HepG2 (cell line): ENCODE results near the gene CRYZL1. TPM values are rescaled to one million over a fixed set of nuclear protein-coding genes. Genes with fewer than 3 reads are reported as not detected.

Experiments used
- ATAC-seq: fragments of 200-7000 bp; cut with Tn5 transposase; 3 replicates; pipeline ENCODE4 v1.9.1; 2020; ENCODE audit warnings: mild to moderate bottlenecking, moderate library complexity
- BruUV-seq: library from RNA; stranded (reverse); fragments of 400-500 nt; replicated peaks from 2 replicates; lab custom pipeline; 2021; lab: Mats Ljungman, UMichigan
- CTCF ChIA-PET: fragments of 300-600 bp; formaldehyde crosslinking; extraction: SDS; loops from one replicate; lab custom pipeline; 2021; ENCODE audit warnings: low total read pairs, inconsistent platforms, low intra/inter-chr PET ratio; lab: Yijun Ruan, JAX
- POLR2A ChIA-PET: fragments of 350-600 bp; sonication (Branson Sonifier 250); formaldehyde crosslinking; loops from one replicate; lab custom pipeline; 2020; ENCODE audit warnings: antibody characterized with exemption, inconsistent platforms; lab: Yijun Ruan, JAX
- DNase-seq: peaks from one replicate; pipeline ENCODE4 v3.0.0-alpha.2; 2015; ENCODE audit warnings: low spot score
- FAIRE-seq: peaks from 3 replicates; lab custom pipeline; 2011; peaks lifted over from hg19 to GRCh38; lab: Jason Lieb, UNC
- H2AFZ ChIP-seq: one replicate; pipeline ENCODE4 v1.6.1; 2011; ENCODE audit warnings: low read length, inconsistent platforms
- H3K27ac ChIP-seq: fragments of 300-600 bp; 3 replicates; pipeline ENCODE4 v1.8.0; 2011; ENCODE audit warnings: mixed run types, mild to moderate bottlenecking, mixed read lengths, low read length, inconsistent platforms; ENCODE audit not compliant: insufficient read depth; ENCODE audit errors: extremely low read length
- H3K27me3 ChIP-seq, 2 experiments: fragments of 200-600 bp in 1 of 2; 2 replicates in 1 of 2; 3 replicates in 1 of 2; pipeline versions ENCODE4 v1.6.0 to v1.8.0; 2011; ENCODE audit warnings: low read length in 2 of 2, mild to moderate bottlenecking in 2 of 2, moderate library complexity in 2 of 2, inconsistent platforms in 1 of 2; ENCODE audit not compliant: insufficient read depth in 2 of 2, control insufficient read depth in 1 of 2
- H3K36me3 ChIP-seq, 2 experiments: fragments of 200-600 bp in 1 of 2; replicated peaks in 1 of 2; 2 replicates in 1 of 2; 3 replicates in 1 of 2; pipeline versions ENCODE4 v1.5.1 to v1.8.0; 2011; ENCODE audit warnings: low read length in 2 of 2, inconsistent platforms in 1 of 2; ENCODE audit not compliant: insufficient read depth in 2 of 2, control insufficient read depth in 1 of 2
- H3K4me1 ChIP-seq: 2 replicates; pipeline ENCODE4 v1.5.1; 2012; ENCODE audit warnings: low read length, inconsistent platforms; ENCODE audit not compliant: insufficient read depth
- H3K4me2 ChIP-seq: 2 replicates; pipeline ENCODE4 v1.6.0; 2011; ENCODE audit warnings: low read depth, low read length, inconsistent platforms
- H3K4me3 ChIP-seq, 3 experiments: fragments of 200-600 bp in 1 of 3; sonication (generic), shearing (Covaris generic) in 1 of 3; replicated peaks in 1 of 3; 2 replicates each; pipeline ENCODE4 v1.5.1; 2011 to 2016; ENCODE audit warnings: low read length in 3 of 3, inconsistent platforms in 2 of 3, low read depth in 2 of 3, mild to moderate bottlenecking in 2 of 3, control low read depth in 1 of 3, mixed read lengths in 1 of 3; ENCODE audit not compliant: insufficient read depth in 1 of 3
- H3K79me2 ChIP-seq: one replicate; pipeline ENCODE4 v1.6.1; 2011; ENCODE audit warnings: low read length, inconsistent platforms; ENCODE audit not compliant: insufficient read depth
- H3K9ac ChIP-seq: 2 replicates; pipeline ENCODE4 v1.6.0; 2011; ENCODE audit warnings: mild to moderate bottlenecking, low read depth, low read length, inconsistent platforms; ENCODE audit not compliant: insufficient read depth
- H3K9me3 ChIP-seq: 2 replicates; pipeline ENCODE4 v1.5.1; 2012; ENCODE audit warnings: mild to moderate bottlenecking, low read length
- H4K20me1 ChIP-seq: 2 replicates; pipeline ENCODE4 v1.6.0; 2011; ENCODE audit warnings: inconsistent platforms, mild to moderate bottlenecking, low read length, moderate library complexity; ENCODE audit not compliant: insufficient read depth
- EP300 ChIP-seq, 3 experiments: sonication (generic) in 1 of 3; formaldehyde crosslinking in 1 of 3; IDR thresholded peaks; 2 replicates each; pipeline versions ENCODE4 v1.5.1 to v1.6.1; 2011 to 2020; ENCODE audit warnings: low read depth in 2 of 3, low read length in 2 of 3, borderline replicate concordance in 1 of 3, improper control_type of control experiment in 1 of 3, mild to moderate bottlenecking in 1 of 3, missing genetic modification reagents in 1 of 3, moderate library complexity in 1 of 3
- FOSL2 ChIP-seq: sonication (generic); formaldehyde crosslinking; IDR thresholded peaks from 2 replicates; pipeline ENCODE4 v1.4.0; 2020; ENCODE audit warnings: missing genetic modification reagents
- FOXJ3 ChIP-seq: sonication (generic); formaldehyde crosslinking; IDR thresholded peaks from 2 replicates; pipeline ENCODE4 v1.4.0; 2020; ENCODE audit warnings: missing genetic modification reagents, mild to moderate bottlenecking, borderline replicate concordance
- GMEB1 ChIP-seq: sonication (generic); formaldehyde crosslinking; IDR thresholded peaks from 2 replicates; pipeline ENCODE4 v1.5.1; 2020; ENCODE audit warnings: missing genetic modification reagents, mild to moderate bottlenecking, borderline replicate concordance
- HMG20A ChIP-seq: IDR thresholded peaks from 2 replicates; pipeline ENCODE4 v1.6.1; 2016; ENCODE audit warnings: borderline replicate concordance
- HOXA5 ChIP-seq: sonication (generic); formaldehyde crosslinking; IDR thresholded peaks from 2 replicates; pipeline ENCODE4 v1.4.0; 2020; ENCODE audit warnings: missing genetic modification reagents
- NFYC ChIP-seq: IDR thresholded peaks from 2 replicates; pipeline ENCODE4 v1.6.1; 2016; ENCODE audit warnings: missing genetic modification reagents, missing compliant biosample characterization
- POLR2AphosphoS5 ChIP-seq: IDR thresholded peaks from 2 replicates; pipeline ENCODE4 v1.6.1; 2012; ENCODE audit warnings: low read depth, low read length
- PREB ChIP-seq: sonication (generic); formaldehyde crosslinking; IDR thresholded peaks from 2 replicates; pipeline ENCODE4 v1.4.0; 2020; ENCODE audit warnings: missing genetic modification reagents
- SETDB1 ChIP-seq: sonication (generic); formaldehyde crosslinking; IDR thresholded peaks from 2 replicates; pipeline ENCODE4 v1.5.1; 2020; ENCODE audit warnings: missing genetic modification reagents, mild to moderate bottlenecking, borderline replicate concordance
- TEF ChIP-seq: sonication (generic); formaldehyde crosslinking; IDR thresholded peaks from 2 replicates; pipeline ENCODE4 v1.5.0; 2020; ENCODE audit warnings: missing genetic modification reagents
- ZNF160 ChIP-seq: sonication (generic); formaldehyde crosslinking; IDR thresholded peaks from 2 replicates; pipeline ENCODE4 v1.8.0; 2022; ENCODE audit warnings: mild to moderate bottlenecking, inconsistent platforms, missing genetic modification reagents
- ZNF281 ChIP-seq: sonication (generic); formaldehyde crosslinking; IDR thresholded peaks from 2 replicates; pipeline ENCODE4 v1.4.0; 2020; ENCODE audit warnings: missing genetic modification reagents, borderline replicate concordance
- ZNF530 ChIP-seq: sonication (generic); formaldehyde crosslinking; IDR thresholded peaks from 2 replicates; pipeline ENCODE4 v1.5.0; 2020; ENCODE audit warnings: low read depth, mild to moderate bottlenecking, missing genetic modification reagents
- ZNF576 ChIP-seq: sonication (generic); formaldehyde crosslinking; IDR thresholded peaks from 2 replicates; pipeline ENCODE4 v1.4.0; 2020; ENCODE audit warnings: mild to moderate bottlenecking, missing genetic modification reagents
- ZNF652 ChIP-seq: IDR thresholded peaks from 2 replicates; pipeline ENCODE4 v1.6.1; 2016; ENCODE audit warnings: low read depth, borderline replicate concordance
- ZNF773 ChIP-seq: sonication (generic); formaldehyde crosslinking; IDR thresholded peaks from 2 replicates; pipeline ENCODE4 v1.4.0; 2020; ENCODE audit warnings: missing genetic modification reagents, borderline replicate concordance
- WGBS: methylation state at CpG from one replicate; pipeline ENCODE4 v1.1.6; 2017; ENCODE audit warnings: low lambda C conversion rate; 5-methylcytosine and 5-hydroxymethylcytosine counted together
- in situ Hi-C: cut with HindIII; loops from 2 replicates; pipeline ENCODE4 v1.10.0; 2017; ENCODE audit warnings: low pct_unique_long_range_greater_than_20kb; ENCODE audit not compliant: extremely low pct_ligation_motif_present
- intact Hi-C: fragments of 100-400 bp; cut with micrococcal nuclease; formaldehyde crosslinking; loops from one replicate; pipeline ENCODE4 v1.10.0; 2022; ENCODE audit not compliant: unreplicated experiment
- polyA plus RNA-seq, 8 experiments: library from polyadenylated mRNA; depleted of rRNA in 3 of 8; stranded (reverse) in 7 of 8; unstranded in 1 of 8; fragments of >200 nt; fragmentation: Illumina TruSeq in 4 of 8; extraction: Trizol in 4 of 8; gene quantifications; 2 replicates each; pipeline versions ENCODE4 v1.2.1 to v1.2.3, GENCODE V29; 2011 to 2016; ENCODE audit warnings: low read depth in 4 of 8, missing spikeins in 1 of 8, mixed read lengths in 1 of 8; ENCODE audit not compliant: insufficient read depth in 1 of 8
- total RNA-seq, 5 experiments: library from RNA; depleted of rRNA; stranded (reverse); fragments of >200 nt; fragmentation: Illumina TruSeq; extraction: Trizol; gene quantifications; 2 replicates each; pipeline ENCODE4 v1.2.3, GENCODE V29; 2016; ENCODE audit warnings: low read depth in 1 of 5

The CRYZL1 gene
- total and polyA plus RNA-seq, 2 of the 13 experiments (the other 11 are each of a cell fraction or from before 2014, with no cell fraction given) = 20.3 to 27.7 TPM

GRCh38 chr21:33567914-33568313, 73.6 kb downstream of the CRYZL1 start:
- peaks cover 7 to 30% of the 10 kb centered on the region in 2 experiments for H3K36me3 ChIP-seq
- no peak overlapping the region for H3K4me3 ChIP-seq
- no peaks in the 10 kb centered on the region for H4K20me1 ChIP-seq
- ATAC-seq (no peak), DNase-seq (no peak), FAIRE-seq (no peak)
- H3K4me1 ChIP-seq = peaks cover 40% of the 10 kb centered on the region
- H3K9ac ChIP-seq = no peak overlapping the region
- TF ChIP-seq ZNF160 (CRISPR knock-in tag) = no peak
- no peak for TF ChIP-seq FOXJ3 (CRISPR knock-in tag)
- TF ChIP-seq ZNF530 (CRISPR knock-in tag) = no peak
- TF ChIP-seq ZNF281 (CRISPR knock-in tag) = no peak
- no peak for TF ChIP-seq ZNF773 (CRISPR knock-in tag)
- no peak for TF ChIP-seq SETDB1 (CRISPR knock-in tag)
- TF ChIP-seq HOXA5 (CRISPR knock-in tag) = no peak
- TF ChIP-seq HMG20A (CRISPR knock-in tag) = no peak
- TF ChIP-seq FOSL2 (CRISPR knock-in tag) = no peak
- TF ChIP-seq PREB (CRISPR knock-in tag) = no peak
- TF ChIP-seq EP300 (IDR thresholded peaks at IDR 0.05; ENCODE audit: low read depth in 2 of 2, low read length in 2 of 2) = no peak
- no peak for TF ChIP-seq EP300 (CRISPR knock-in tag; IDR thresholded peaks at IDR 0.05; ENCODE audit: borderline replicate concordance)
- no peak for TF ChIP-seq POLR2AphosphoS5
- no peak for TF ChIP-seq NFYC (CRISPR knock-in tag)
- no peak for TF ChIP-seq TEF (CRISPR knock-in tag)
- no peak for TF ChIP-seq ZNF576 (CRISPR knock-in tag)
- no peak for TF ChIP-seq GMEB1 (CRISPR knock-in tag)
- TF ChIP-seq ZNF652 = no peak
- H3K9me3 ChIP-seq = no peaks in the 10 kb centered on the region
- intact Hi-C loops (no loop called here), in situ Hi-C loops (no loop called here)
- BruUV-seq = no TSS peak
- H2AFZ ChIP-seq = no peak overlapping the region
- 98% methylated on average over 6 of the region's 6 CpGs for whole genome bisulfite sequencing
- ChIA-PET POLR2A (interaction anchor here (1.2 to 1.3 kb wide), 2 partner anchors 17 to 21 kb away, joined by 3 to 6 read pairs; partner anchors contain the start of gene DONSON), CTCF (no interaction called here)
- H3K4me2 ChIP-seq = no peak overlapping the region
- no peak overlapping the region for H3K27ac ChIP-seq
- peaks cover 3% of the 10 kb centered on the region for H3K79me2 ChIP-seq
- H3K27me3 ChIP-seq = no peaks in the 10 kb centered on the region
